GM12878 (cell line): Measurements from ENCODE around the gene NOTCH1. TPM values are rescaled to one million over a fixed set of nuclear protein-coding genes. Genes with fewer than 3 reads are reported as not detected.
A peak's percentile ranks its signal among the peaks of the same experiment; 100 is the strongest.

Source experiments
- CREB1 ChIP-seq: IDR thresholded peaks from 2 replicates; pipeline ENCODE4 v1.6.1; 2012; ENCODE audit warnings: low read depth, mild to moderate bottlenecking, inconsistent platforms
- E2F4 ChIP-seq: IDR thresholded peaks from 2 replicates; pipeline ENCODE4 v1.6.1; 2012; ENCODE audit warnings: low read depth, low read length, improper control_type of control experiment
- EED ChIP-seq: sonication (generic); IDR thresholded peaks from 2 replicates; pipeline ENCODE4 v1.6.1; 2016; ENCODE audit warnings: antibody characterized with exemption, low read depth
- FOS ChIP-seq: IDR thresholded peaks from 3 replicates; pipeline ENCODE4 v1.6.1; 2011; ENCODE audit warnings: borderline replicate concordance; ENCODE audit not compliant: insufficient read length; ENCODE audit errors: extremely low read depth
- GABPA ChIP-seq: IDR thresholded peaks from 2 replicates; pipeline ENCODE4 v1.6.1; 2014; ENCODE audit warnings: antibody characterized with exemption, low read depth, mild to moderate bottlenecking, inconsistent platforms
- GATAD2B ChIP-seq: fragments of 450-650 bp; conservative IDR thresholded peaks from 2 replicates; pipeline ENCODE4 v1.6.1; 2017; ENCODE audit warnings: low read depth, mild to moderate bottlenecking, moderate library complexity
- HDGF ChIP-seq: fragments of 450-650 bp; IDR thresholded peaks from 2 replicates; pipeline ENCODE4 v1.6.1; 2016; ENCODE audit warnings: antibody characterized with exemption
- IRF5 ChIP-seq: fragments of 450-650 bp; IDR thresholded peaks from 2 replicates; pipeline ENCODE4 v1.6.1; 2017; ENCODE audit warnings: borderline replicate concordance
- MEF2A ChIP-seq: IDR thresholded peaks from 2 replicates; pipeline ENCODE4 v1.6.1; 2011; ENCODE audit warnings: low read depth, mild to moderate bottlenecking, low read length, moderate library complexity; ENCODE audit not compliant: insufficient read depth
- MLLT1 ChIP-seq: fragments of 450-650 bp; IDR thresholded peaks from 2 replicates; pipeline ENCODE4 v1.6.1; 2016; ENCODE audit warnings: mild to moderate bottlenecking
- NFYA ChIP-seq: IDR thresholded peaks from 2 replicates; pipeline ENCODE4 v1.6.1; 2011; ENCODE audit warnings: low read depth, mild to moderate bottlenecking, low read length, improper control_type of control experiment, borderline replicate concordance
- REST ChIP-seq: IDR thresholded peaks from 2 replicates; pipeline ENCODE4 v1.6.1; 2012; ENCODE audit warnings: mild to moderate bottlenecking, low read depth, low read length
- SKIL ChIP-seq: fragments of 450-650 bp; IDR thresholded peaks from 2 replicates; pipeline ENCODE4 v1.6.1; 2017; ENCODE audit warnings: mild to moderate bottlenecking, low read depth, inconsistent platforms; ENCODE audit not compliant: poor library complexity, severe bottlenecking
- WRNIP1 ChIP-seq: IDR thresholded peaks from 2 replicates; pipeline ENCODE4 v1.6.1; 2011; ENCODE audit warnings: low read depth, low read length, improper control_type of control experiment, borderline replicate concordance
- ZBTB4 ChIP-seq: fragments of 450-650 bp; formaldehyde crosslinking; IDR thresholded peaks from 2 replicates; pipeline ENCODE4 v1.4.0; 2022; ENCODE audit warnings: mild to moderate bottlenecking, moderate library complexity
- polyA plus RNA-seq, 11 experiments: library from polyadenylated mRNA; depleted of rRNA in 4 of 11; unstranded in 6 of 11; stranded (reverse) in 5 of 11; fragments of >200 nt; fragmentation: Nextera tagmentation in 4 of 11; fragmentation: Illumina TruSeq in 1 of 11; extraction: Ambion mirVana in 4 of 11; extraction: Trizol in 1 of 11; gene quantifications; 1 replicate in 1 of 11; 2 replicates in 10 of 11; pipeline versions ENCODE4 v1.2.1 to v1.2.3, GENCODE V29; 2011 to 2016; ENCODE audit warnings: inconsistent platforms in 2 of 11, missing spikeins in 2 of 11, low read depth in 1 of 11
- total RNA-seq, 4 experiments: library from RNA; depleted of rRNA in 3 of 4; stranded (reverse); fragments of >200 nt in 3 of 4; fragmentation: Illumina TruSeq in 1 of 4; extraction: Trizol in 1 of 4; gene quantifications; 2 replicates each; pipeline versions ENCODE4 v1.2.1 to v1.2.3, GENCODE V29; 2013 to 2021

The NOTCH1 gene
- total and polyA plus RNA-seq, 10 of the 15 experiments (the other 5 are each of a cell fraction or from before 2014, with no cell fraction given) = 0.02 to 40.0 (median 3.7) TPM

- TF ChIP-seq GABPA = no peak
- TF ChIP-seq E2F4 = no peak
- 0 out of 2 replicates have a peak, but pooled peaks have one; percentile 9 for TF ChIP-seq REST
- no peak for TF ChIP-seq WRNIP1
- no peak; the same call in 1 of the 2 replicates for TF ChIP-seq CREB1
- TF ChIP-seq HDGF = no peak
- TF ChIP-seq FOS = no peak
- TF ChIP-seq IRF5 = no peak
- no peak for TF ChIP-seq NFYA
- no peak for TF ChIP-seq ZBTB4 (CRISPR knock-in tag)
- peak; percentile 64 for TF ChIP-seq SKIL
- 0 out of 2 replicates have a peak, but pooled peaks have one; percentile 38 for TF ChIP-seq GATAD2B
- TF ChIP-seq EED = no peak
- peak; percentile 85 for TF ChIP-seq MEF2A
- TF ChIP-seq MLLT1 = peak; percentile 34; the same call in 1 of the 2 replicates
These were observed 7.0 kb downstream of the NOTCH1 start (continued) for GRCh38 chr9:136538599-136539426.
